GM12891 (cell line): ENCODE data around the gene RSPH1.

Source experiments
- PAX5 ChIP-seq: IDR thresholded peaks from 2 replicates; pipeline ENCODE4 v1.6.1; 2011; ENCODE audit warnings: low read length, moderate library complexity, mild to moderate bottlenecking; ENCODE audit not compliant: insufficient read depth, severe bottlenecking
- POLR2A ChIP-seq: IDR thresholded peaks from 2 replicates; pipeline ENCODE4 v1.6.1; 2011; ENCODE audit warnings: low read depth, low read length, control low read depth
- POLR2AphosphoS5 ChIP-seq: IDR thresholded peaks from 2 replicates; pipeline ENCODE4 v1.6.1; 2011; ENCODE audit warnings: low read depth, low read length, control low read depth
- POU2F2 ChIP-seq: IDR thresholded peaks from 2 replicates; pipeline ENCODE4 v1.6.1; 2011; ENCODE audit warnings: low read depth, mild to moderate bottlenecking, control low read depth, low read length, moderate library complexity
- SPI1 ChIP-seq: IDR thresholded peaks from 2 replicates; pipeline ENCODE4 v1.6.1; 2011; ENCODE audit warnings: low read depth, low read length, control low read depth
- TAF1 ChIP-seq: IDR thresholded peaks from 2 replicates; pipeline ENCODE4 v1.6.1; 2011; ENCODE audit warnings: low read depth, low read length, control low read depth

- TF ChIP-seq SPI1: no peak
- no peak for TF ChIP-seq TAF1
- TF ChIP-seq POLR2AphosphoS5: no peak
- TF ChIP-seq POLR2A: no peak
- TF ChIP-seq POU2F2: no peak
- TF ChIP-seq PAX5: no peak
These were observed 59.1 kb downstream of the RSPH1 start for GRCh38 chr21:42436914-42437313.
